ENCODE measurements around the gene MAD1L1.
"Not testable (repeated sequence)": the region's sequence is repeated elsewhere in the genome, so short reads cannot be mapped to it uniquely, and the experiment has no call there.

MAD1L1 gene

DNA sequence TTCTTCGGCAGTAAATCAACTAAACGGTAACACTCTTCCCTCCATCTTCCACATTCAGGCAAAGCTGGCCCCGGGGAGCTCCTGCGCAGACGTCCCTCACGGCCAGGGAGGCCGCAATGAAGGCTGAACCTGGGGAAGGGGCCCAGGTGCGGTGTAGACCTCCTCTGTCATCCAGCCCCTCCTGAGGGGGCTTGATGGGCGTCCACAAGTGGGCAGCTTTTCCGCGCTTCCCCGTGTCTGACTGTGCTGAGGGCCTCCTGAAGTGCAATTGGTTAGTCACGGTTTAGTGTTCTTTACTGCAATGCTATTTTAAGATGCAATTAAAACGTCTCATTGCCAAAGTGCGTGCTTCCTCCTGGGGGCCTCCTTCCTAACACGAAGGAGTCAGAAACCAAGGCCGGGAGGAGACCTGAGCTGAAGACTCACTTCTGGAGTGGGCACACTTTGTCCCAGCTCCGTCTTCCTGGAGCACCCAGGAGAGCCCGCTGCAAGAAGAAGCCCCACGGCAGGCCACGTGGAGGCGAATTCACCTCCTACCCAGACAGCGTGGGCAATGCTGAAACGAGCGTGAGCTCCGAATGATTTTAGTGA, 389.4 kb downstream of the MAD1L1 start:
- no peak for FAIRE-seq

- no peak for FAIRE-seq
These were observed 390.2 kb downstream of the MAD1L1 start for GRCh38 chr7:1842321-1843221.

GRCh38 chr7:1841286-1842021, 391.3 kb downstream of the MAD1L1 start:
- FAIRE-seq = not testable (repeated sequence)

- FAIRE-seq = not testable (repeated sequence)
These were observed 392.0 kb downstream of the MAD1L1 start for GRCh38 chr7:1840744-1841143.

DNA sequence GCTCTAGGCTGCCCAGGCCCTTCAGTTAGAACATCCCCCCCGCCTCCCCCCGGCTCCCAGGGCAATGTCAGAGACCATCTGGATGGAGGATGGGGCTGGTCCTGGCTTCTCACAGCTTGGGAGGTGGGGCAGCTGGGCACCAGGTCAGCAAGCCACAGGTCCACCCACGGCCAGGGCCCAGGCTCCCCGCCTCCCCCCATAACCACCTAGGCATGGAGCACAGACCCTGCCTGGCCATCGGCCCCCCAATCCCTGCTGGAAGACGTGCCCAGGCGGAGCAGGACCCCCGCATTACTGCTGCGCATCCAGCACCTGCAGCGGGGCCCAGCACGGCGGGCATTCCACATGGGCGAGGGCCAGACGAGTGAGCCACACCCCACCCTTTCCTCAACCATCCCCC, 393.0 kb downstream of the MAD1L1 start:
- FAIRE-seq = no peak

GRCh38 chr7:1838911-1839531, 393.7 kb downstream of the MAD1L1 start:
- FAIRE-seq = not testable (repeated sequence)

DNA sequence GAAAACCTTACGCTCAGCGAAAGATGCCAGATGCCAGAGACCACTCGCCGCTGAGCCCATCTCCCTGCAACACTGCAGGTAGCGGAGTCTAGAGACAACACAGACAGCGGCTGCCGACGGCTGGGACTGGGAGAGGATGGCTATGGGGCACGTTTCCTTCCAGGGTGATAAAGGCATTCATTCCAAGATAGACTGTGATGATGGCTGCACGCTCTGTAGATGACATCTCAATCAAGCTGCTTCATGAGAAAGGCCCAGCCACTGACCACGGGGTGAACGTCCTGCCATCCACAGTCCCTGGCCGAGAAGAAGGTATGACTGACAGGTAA, 394.2 kb downstream of the MAD1L1 start:
- not testable (repeated sequence) for FAIRE-seq

DNA sequence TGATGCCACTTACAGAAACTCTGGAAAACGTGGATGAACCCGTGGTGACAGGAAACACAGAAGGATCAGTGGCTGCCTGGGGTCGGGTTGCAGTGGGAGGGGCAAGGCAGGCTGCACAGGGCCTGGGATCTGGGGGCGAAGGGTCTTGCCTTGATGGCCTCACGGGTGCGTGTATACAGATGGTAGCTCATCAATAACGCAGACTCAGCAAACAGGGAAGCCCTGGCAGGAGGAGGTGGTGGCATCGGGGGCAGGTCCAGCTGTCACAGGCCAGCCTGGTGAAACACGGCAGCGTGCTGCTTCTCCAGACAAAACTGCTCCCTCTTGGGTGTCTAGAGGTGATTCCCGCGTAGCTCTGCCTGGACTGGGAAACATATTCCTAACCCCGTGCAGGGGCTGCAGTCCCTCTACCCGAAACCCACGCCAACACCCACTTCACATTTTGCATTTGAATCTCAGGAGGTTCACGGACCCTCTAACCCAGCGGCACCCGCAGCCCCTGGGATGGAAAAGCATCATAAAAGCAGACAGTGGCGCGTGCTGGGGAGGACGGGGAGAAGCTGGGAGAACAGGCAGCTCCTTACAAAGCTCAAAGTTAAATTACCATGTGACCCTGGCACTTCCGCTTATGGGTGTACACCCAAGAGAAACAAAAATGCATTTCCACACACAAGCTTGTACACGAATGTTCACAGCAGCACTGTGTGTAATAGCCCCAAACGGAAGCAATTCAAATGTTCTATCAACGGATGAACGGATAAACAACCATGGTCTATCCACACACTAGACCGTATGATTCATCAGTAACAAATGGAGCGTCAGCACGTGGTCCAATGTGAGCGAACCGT, 394.8 kb downstream of the MAD1L1 start:
- not testable (repeated sequence) for FAIRE-seq

GRCh38 chr7:1831933-1832535, 400.7 kb downstream of the MAD1L1 start:
- FAIRE-seq = not testable (repeated sequence)

GRCh38 chr7:1831471-1831870, 401.3 kb downstream of the MAD1L1 start:
- FAIRE-seq = not testable (repeated sequence)

DNA sequence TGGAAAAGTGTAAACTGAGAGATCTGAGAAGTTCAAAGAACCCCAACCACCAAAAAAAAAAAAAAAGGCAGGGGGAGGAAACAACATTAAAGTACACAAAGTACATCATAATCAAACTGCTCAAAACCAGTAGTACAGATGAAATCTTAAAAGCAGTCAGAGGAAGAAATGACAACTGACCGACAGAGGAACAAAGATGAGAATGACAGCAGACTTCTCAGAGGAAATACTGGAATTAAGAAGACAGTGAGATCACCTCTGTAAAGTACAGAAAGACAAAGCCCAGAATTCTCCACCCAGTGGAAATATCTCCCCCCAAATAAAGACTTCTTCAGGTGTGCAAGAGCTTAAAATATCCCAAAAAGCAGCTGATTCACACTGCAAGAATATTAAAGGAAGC, 403.1 kb downstream of the MAD1L1 start:
- not testable (repeated sequence) for FAIRE-seq

DNA sequence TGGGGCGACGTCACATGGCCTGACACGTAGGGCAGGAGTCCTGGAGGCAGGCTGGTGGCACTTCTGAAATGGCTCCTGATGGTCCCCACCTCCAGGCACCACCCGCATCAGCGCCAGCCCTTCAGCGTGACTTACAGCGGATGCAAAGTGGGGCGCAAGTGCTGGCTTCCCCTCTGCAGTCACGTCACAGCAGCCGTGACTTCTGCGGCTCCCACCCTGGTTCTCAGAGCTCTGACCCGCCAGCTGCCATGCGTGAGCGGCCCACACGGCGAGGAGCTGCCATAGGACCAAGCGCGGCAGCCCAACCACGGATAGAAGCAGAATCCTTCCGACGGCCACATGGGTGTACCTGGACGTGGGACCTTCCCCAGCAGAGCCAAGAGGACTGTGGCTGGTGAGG, 403.6 kb downstream of the MAD1L1 start:
- no peak for FAIRE-seq

- not testable (repeated sequence) for FAIRE-seq
These were observed 404.6 kb downstream of the MAD1L1 start for GRCh38 chr7:1828170-1828569.

- FAIRE-seq = not testable (repeated sequence)
These were observed 405.2 kb downstream of the MAD1L1 start for GRCh38 chr7:1827521-1827981.

- FAIRE-seq = not testable (repeated sequence)
These were observed 405.8 kb downstream of the MAD1L1 start for GRCh38 chr7:1826931-1827330.

GRCh38 chr7:1825897-1826741, 406.6 kb downstream of the MAD1L1 start:
- FAIRE-seq = no peak

- FAIRE-seq = not testable (repeated sequence)
These were observed 407.2 kb downstream of the MAD1L1 start for GRCh38 chr7:1825647-1825896.

DNA sequence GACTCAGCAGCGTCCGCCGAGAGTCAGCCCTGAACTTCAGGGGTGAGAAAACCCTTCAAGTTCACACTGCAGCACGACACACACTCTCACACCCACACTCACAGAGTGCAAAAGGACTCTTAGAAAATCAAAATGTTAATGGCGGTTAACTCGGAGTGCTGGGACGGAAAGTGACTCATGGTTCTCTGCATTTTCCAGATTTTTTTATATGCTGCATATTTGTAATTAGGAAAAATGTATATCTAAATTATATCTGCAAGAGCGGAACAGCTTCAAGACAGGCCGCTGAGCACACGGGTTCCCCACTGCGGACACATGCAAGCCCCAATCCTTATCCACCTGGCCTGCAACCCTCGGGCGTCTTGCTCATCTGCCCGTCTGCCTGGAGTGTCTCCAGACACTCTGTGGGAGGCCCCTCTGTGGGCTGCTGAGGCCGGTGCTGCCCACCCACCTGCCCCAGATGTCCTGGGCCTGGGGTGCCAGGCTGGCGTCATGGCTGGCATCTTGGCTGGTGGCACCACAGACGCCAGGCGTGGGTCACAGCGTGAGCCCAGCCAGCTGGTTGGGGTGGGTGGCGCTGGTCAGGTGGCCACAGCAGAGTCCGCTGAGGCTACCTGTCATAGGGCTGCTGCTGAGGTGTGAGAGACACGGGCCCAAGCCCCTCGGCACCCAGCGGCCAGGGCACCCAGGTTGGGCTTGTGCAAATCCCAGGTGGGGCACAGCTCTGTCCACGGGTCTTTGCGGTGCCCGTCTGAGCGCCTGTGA, 407.7 kb downstream of the MAD1L1 start:
- not testable (repeated sequence) for FAIRE-seq

GRCh38 chr7:1824151-1824881, 408.4 kb downstream of the MAD1L1 start:
- FAIRE-seq = not testable (repeated sequence)

Data from G401.6 (cell line).